Fibroblast of mammary gland (primary cell): ENCODE data around the gene CADPS.

Experiments
- DNase-seq: peaks from one replicate; pipeline ENCODE4 v3.0.0-alpha.2; 2010; ENCODE audit warnings: low read depth
- H3K4me3 ChIP-seq: 2 replicates; pipeline ENCODE4 v1.5.1; 2011; ENCODE audit warnings: low read depth, mild to moderate bottlenecking, low read length, moderate library complexity; ENCODE audit not compliant: control insufficient read depth
- TF ChIP-seq, protein P1 (sequence below): conservative IDR thresholded peaks from 2 replicates; pipeline ENCODE4 v1.5.1; 2011; ENCODE audit warnings: low read depth, low read length, inconsistent platforms; ENCODE audit not compliant: control insufficient read depth, insufficient read depth

CADPS gene

DNA sequence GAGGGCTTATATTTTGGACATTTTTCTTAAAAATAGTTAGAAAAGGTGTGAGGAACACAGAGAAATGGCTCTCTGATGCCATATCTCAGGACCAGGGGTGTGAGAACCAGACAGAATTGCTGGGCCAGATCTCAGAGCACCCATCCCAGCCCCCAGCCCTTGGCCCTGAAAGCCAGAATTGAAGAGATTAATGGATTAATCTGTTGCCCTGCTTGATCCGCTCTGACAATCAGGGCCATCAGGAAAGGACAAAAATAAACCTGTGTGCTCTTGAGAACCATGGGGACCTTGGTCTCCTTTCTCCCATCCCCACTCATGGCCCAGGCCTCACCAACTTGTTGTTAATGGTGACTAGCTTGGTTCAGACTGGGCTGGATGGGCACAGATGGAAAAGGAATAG, 113.5 kb downstream of the CADPS start:
- H3K4me3 ChIP-seq, result no peak overlapping the region
- TF ChIP-seq, protein P1, sequence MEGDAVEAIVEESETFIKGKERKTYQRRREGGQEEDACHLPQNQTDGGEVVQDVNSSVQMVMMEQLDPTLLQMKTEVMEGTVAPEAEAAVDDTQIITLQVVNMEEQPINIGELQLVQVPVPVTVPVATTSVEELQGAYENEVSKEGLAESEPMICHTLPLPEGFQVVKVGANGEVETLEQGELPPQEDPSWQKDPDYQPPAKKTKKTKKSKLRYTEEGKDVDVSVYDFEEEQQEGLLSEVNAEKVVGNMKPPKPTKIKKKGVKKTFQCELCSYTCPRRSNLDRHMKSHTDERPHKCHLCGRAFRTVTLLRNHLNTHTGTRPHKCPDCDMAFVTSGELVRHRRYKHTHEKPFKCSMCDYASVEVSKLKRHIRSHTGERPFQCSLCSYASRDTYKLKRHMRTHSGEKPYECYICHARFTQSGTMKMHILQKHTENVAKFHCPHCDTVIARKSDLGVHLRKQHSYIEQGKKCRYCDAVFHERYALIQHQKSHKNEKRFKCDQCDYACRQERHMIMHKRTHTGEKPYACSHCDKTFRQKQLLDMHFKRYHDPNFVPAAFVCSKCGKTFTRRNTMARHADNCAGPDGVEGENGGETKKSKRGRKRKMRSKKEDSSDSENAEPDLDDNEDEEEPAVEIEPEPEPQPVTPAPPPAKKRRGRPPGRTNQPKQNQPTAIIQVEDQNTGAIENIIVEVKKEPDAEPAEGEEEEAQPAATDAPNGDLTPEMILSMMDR, result no peak
- no peak for DNase-seq

DNA sequence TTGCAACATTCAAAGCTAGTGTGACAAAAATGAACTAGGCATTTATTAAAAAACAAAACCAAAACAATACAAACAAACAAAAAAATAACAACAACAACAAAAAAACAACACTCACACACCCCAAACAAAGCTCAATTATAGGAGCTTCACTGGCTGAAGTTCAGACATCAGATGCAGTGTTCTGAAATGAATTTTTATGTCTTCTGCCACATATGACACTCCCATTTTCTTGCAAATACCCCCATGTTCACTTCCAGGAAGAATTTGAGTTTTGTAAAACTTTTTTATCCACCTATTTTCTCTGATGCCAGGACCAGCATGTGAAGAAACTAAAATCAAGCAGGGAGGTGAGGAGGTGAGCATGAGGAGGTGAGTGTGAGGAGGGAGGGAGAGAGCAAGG, 113.9 kb downstream of the CADPS start:
- TF ChIP-seq, protein P1, result no peak
- no peak for DNase-seq
- H3K4me3 ChIP-seq, result no peak overlapping the region

DNA sequence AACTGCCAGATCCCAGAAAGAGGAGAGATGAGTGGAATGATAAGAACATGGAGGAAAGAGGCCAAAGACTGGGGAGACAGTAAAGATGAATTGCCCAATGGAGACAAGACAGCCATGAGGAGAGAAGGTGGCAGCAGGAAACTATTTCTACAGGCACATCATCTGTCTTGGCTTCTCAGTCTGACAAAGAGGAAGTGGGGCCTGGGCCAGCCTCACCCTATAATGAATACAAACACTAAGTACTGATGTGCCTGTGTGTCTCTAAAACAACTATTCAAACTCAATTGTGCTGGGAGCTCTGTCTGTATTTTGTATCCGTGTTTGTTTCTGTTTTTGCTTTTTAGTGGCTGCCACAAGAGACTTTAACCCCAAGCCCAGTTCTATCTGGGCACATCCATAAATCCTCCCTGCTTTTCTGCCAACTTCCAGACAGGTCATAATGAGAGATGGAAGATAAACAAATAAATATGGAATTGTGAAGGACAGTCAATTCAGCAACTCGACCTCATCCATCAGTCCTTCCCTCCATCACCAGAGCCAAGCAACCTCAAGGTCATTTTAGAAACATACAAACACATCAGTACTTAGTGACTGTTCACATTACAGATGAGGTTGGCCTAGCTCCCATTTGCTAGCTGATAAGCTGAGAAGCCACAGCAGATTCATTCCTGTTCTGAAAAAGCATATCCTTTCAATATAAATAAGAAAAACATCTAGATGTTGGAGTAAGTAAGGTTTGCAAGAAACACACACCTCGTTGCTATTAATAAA, 116.7 kb downstream of the CADPS start:
- no peak overlapping the region for H3K4me3 ChIP-seq
- DNase-seq, result no peak
- TF ChIP-seq, protein P1, result no peak

DNA sequence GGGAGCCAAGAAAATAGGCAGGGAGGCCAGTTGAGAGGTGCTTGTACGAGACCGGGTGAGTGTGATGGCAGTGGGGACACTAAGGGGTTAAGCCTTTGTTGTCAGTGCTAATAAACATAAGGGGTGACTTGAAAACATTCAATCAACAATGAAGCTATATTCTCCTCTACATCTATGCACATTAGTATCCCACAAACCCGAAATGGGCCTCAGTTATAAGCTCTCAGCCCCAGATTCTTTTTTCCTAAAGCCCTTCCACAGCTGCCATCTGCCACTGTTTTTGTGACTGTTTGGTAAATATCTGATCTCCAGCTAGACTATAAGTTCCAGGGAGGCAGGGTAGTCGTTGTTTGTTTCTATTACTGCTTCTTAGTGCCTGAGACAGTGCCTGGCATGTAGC, 118.2 kb downstream of the CADPS start:
- no peak for DNase-seq
- TF ChIP-seq, protein P1, result no peak

DNA sequence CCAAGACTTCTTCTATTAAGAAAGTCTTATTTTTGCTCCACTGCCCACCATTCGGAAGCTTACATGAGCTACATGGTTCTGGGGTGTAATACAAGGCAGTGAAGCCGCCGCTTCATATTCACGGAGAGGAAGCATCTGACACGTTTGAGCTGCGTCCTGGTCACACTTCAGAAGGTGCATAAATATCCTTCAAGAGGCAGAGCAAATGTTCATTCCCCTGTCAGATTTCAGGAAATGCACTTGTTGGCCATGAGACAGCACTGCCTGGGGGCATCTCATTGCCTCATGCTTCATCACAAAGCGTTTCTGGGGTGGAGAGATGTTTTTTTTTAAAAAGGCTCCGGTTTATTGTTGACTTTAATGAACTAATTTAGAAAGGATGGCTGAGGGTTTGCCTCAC, 119.9 kb downstream of the CADPS start:
- no peak overlapping the region for H3K4me3 ChIP-seq
- no peak for DNase-seq
- TF ChIP-seq, protein P1, result no peak

More for the DNA sequence above, 118.2 kb downstream of the CADPS start:
- H3K4me3 ChIP-seq, result no peak overlapping the region

DNA sequence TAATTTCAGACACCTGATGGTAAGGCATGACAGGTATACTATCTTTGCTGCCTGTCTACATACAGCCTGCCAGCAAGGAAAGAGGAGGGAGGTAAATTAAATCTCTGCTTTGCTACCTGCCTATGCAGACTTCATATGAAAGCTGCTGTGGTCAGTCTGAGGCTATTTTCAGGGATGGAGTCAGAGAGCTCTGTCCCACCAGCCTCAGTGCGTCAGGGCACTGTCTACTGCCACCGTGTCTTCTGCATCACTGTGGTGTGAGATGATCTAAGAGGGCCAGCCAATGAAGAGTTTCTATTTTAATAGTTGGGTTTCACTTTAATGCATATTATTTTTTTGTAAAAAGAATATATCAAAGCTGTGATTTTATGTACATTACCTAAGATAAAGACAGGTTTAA, 125.6 kb downstream of the CADPS start:
- H3K4me3 ChIP-seq, result no peak overlapping the region
- no peak for DNase-seq
- TF ChIP-seq, protein P1, result no peak

DNA sequence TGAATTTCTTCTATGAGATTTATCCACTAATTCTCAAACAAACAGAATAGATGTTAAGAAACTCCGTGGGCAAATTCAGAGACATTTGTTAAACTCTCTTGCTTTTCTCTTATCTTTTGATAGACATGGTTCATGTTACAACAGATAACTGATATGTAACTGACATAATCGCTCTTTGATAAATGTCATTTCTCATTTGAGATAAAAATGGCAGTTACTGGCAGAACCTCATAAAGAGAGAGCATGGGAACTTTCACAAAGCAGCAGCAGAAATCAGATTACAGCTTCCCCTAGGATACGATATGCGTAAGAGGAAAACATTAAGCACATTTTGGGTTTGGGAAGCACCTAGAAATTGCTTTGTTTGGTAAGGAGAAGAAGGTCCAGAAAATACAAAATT, 126.1 kb downstream of the CADPS start:
- TF ChIP-seq, protein P1, result no peak
- no peak for DNase-seq
- no peak overlapping the region for H3K4me3 ChIP-seq
